CD14-positive monocyte (primary cell): ENCODE measurements around the gene CES3. TPM values are rescaled to one million over a fixed set of nuclear protein-coding genes. Genes with fewer than 3 reads are reported as not detected.

ENCODE experiments used
- DNase-seq, 3 donors: peaks; one replicate each; pipeline ENCODE4 v3.0.0-alpha.2; 2011 to 2022
- H2AFZ ChIP-seq: 2 replicates; pipeline ENCODE4 v1.6.0; 2012; ENCODE audit warnings: mild to moderate bottlenecking, low read depth, low read length, inconsistent platforms; ENCODE audit not compliant: insufficient read depth, poor library complexity, severe bottlenecking
- H3K27ac ChIP-seq, 2 donors: 1 replicate in 1 of 2; 2 replicates in 1 of 2; pipeline ENCODE4 v1.5.1; 2012 to 2013; ENCODE audit warnings: low read length in 2 of 2, control low read depth in 1 of 2, inconsistent platforms in 1 of 2, low read depth in 1 of 2, mild to moderate bottlenecking in 1 of 2
- H3K27me3 ChIP-seq, 2 donors: one replicate each; pipeline versions ENCODE4 v1.6.0 to v1.6.1; 2011 to 2013; ENCODE audit warnings: low read length in 2 of 2; ENCODE audit not compliant: control insufficient read depth in 2 of 2, insufficient read depth in 2 of 2
- H3K36me3 ChIP-seq, 2 donors: replicated peaks in 1 of 2; 1 replicate in 1 of 2; 2 replicates in 1 of 2; pipeline versions ENCODE4 v1.5.1 to v1.6.1; 2012 to 2013; ENCODE audit warnings: low read length in 2 of 2, control low read depth in 1 of 2, inconsistent platforms in 1 of 2, mild to moderate bottlenecking in 1 of 2; ENCODE audit not compliant: insufficient read depth in 2 of 2, control insufficient read depth in 1 of 2
- H3K4me1 ChIP-seq, 2 donors: 1 replicate in 1 of 2; 2 replicates in 1 of 2; pipeline versions ENCODE4 v1.5.1 to v1.6.1; 2012 to 2013; ENCODE audit warnings: low read length in 2 of 2, control low read depth in 1 of 2, inconsistent platforms in 1 of 2, mild to moderate bottlenecking in 1 of 2, moderate library complexity in 1 of 2; ENCODE audit not compliant: insufficient read depth in 2 of 2, control insufficient read depth in 1 of 2
- H3K4me2 ChIP-seq: replicated peaks from 2 replicates; pipeline ENCODE3; 2012; ENCODE audit warnings: low read length, moderate library complexity, mild to moderate bottlenecking; ENCODE audit not compliant: poor library complexity, severe bottlenecking; ENCODE audit errors: extremely low read depth
- H3K4me3 ChIP-seq, 3 experiments: fragments of 200-600 bp in 1 of 3; sonication (generic) in 1 of 3; replicated peaks in 1 of 3; 1 replicate in 2 of 3; 2 replicates in 1 of 3; pipeline ENCODE4 v1.5.1; 2011 to 2013; ENCODE audit warnings: low read length in 3 of 3, mild to moderate bottlenecking in 3 of 3, control low read depth in 2 of 3, low read depth in 2 of 3, inconsistent platforms in 1 of 3, moderate library complexity in 1 of 3
- H3K79me2 ChIP-seq: 2 replicates; pipeline ENCODE4 v1.6.0; 2012; ENCODE audit warnings: mild to moderate bottlenecking, control low read depth, inconsistent platforms, low read length, moderate library complexity; ENCODE audit not compliant: insufficient read depth
- H3K9ac ChIP-seq: 2 replicates; pipeline ENCODE4 v1.6.0; 2017; ENCODE audit warnings: low read length, mild to moderate bottlenecking; ENCODE audit not compliant: insufficient read depth, poor library complexity, severe bottlenecking
- H3K9me3 ChIP-seq, 2 donors: replicated peaks in 1 of 2; 1 replicate in 1 of 2; 2 replicates in 1 of 2; pipeline versions ENCODE4 v1.5.1 to v1.6.1; 2012 to 2013; ENCODE audit warnings: low read length in 2 of 2, control low read depth in 1 of 2; ENCODE audit not compliant: control insufficient read depth in 1 of 2, insufficient read depth in 1 of 2
- H4K20me1 ChIP-seq: 2 replicates; pipeline ENCODE4 v1.6.0; 2012; ENCODE audit warnings: mild to moderate bottlenecking, low read length, control low read depth, moderate library complexity; ENCODE audit not compliant: insufficient read depth
- H3K27ac Mint-ChIP-seq, 7 donors: one replicate each; pipeline ENCODE4 v1.8.0; 2020; ENCODE audit warnings: mild to moderate bottlenecking in 7 of 7, mixed read lengths in 7 of 7, moderate library complexity in 6 of 7, inconsistent platforms in 2 of 7
- H3K27me3 Mint-ChIP-seq, 3 donors: one replicate each; pipeline ENCODE4 v1.8.0; 2021 to 2022; ENCODE audit warnings: low read depth in 3 of 3, mild to moderate bottlenecking in 3 of 3, mixed read lengths in 3 of 3, moderate library complexity in 3 of 3, inconsistent platforms in 1 of 3
- H3K36me3 Mint-ChIP-seq, 2 donors: one replicate each; pipeline ENCODE4 v1.8.0; 2020; ENCODE audit warnings: mixed read lengths in 2 of 2, inconsistent platforms in 1 of 2, mild to moderate bottlenecking in 1 of 2
- H3K4me1 Mint-ChIP-seq: one replicate; pipeline ENCODE4 v1.8.0; 2020; ENCODE audit warnings: mild to moderate bottlenecking, mixed read lengths
- H3K4me3 Mint-ChIP-seq, 2 donors: one replicate each; pipeline ENCODE4 v1.8.0; 2020; ENCODE audit warnings: mild to moderate bottlenecking in 2 of 2, mixed read lengths in 2 of 2, moderate library complexity in 1 of 2
- H3K9me3 Mint-ChIP-seq, 7 donors: one replicate each; pipeline ENCODE4 v1.8.0; 2020 to 2022; ENCODE audit warnings: mixed read lengths in 7 of 7, mild to moderate bottlenecking in 6 of 7, moderate library complexity in 6 of 7, inconsistent platforms in 2 of 7
- WGBS: methylation state at CpG from one replicate; pipeline ENCODE4 v1.1.5; 2013; ENCODE audit warnings: missing lambda C conversion rate; ENCODE audit not compliant: insufficient coverage; 5-methylcytosine and 5-hydroxymethylcytosine counted together
- intact Hi-C, 2 donors: fragments of 100-400 bp; cut with micrococcal nuclease; formaldehyde crosslinking; loops; one replicate each; pipeline versions ENCODE4 v1.15.0 to v1.15.1; 2023
- polyA plus RNA-seq, 3 donors: library from polyadenylated mRNA; depleted of rRNA in 1 of 3; unstranded in 2 of 3; stranded (reverse) in 1 of 3; fragments of 300-500 nt in 2 of 3; fragments of >200 nt in 1 of 3; fragmentation: Illumina TruSeq in 2 of 3; gene quantifications; 1 replicate in 2 of 3; 2 replicates in 1 of 3; pipeline ENCODE4 v1.2.3, GENCODE V29; 2012 to 2021
- TF ChIP-seq, protein P1 (sequence below): fragments of 200-600 bp; IDR thresholded peaks from one replicate; pipeline ENCODE4 v1.8.0; 2022; ENCODE audit warnings: antibody characterized with exemption, mild to moderate bottlenecking

Gene CES3
- polyA plus RNA-seq, 3 donors = 0.48 TPM; not detected in 2

DNA sequence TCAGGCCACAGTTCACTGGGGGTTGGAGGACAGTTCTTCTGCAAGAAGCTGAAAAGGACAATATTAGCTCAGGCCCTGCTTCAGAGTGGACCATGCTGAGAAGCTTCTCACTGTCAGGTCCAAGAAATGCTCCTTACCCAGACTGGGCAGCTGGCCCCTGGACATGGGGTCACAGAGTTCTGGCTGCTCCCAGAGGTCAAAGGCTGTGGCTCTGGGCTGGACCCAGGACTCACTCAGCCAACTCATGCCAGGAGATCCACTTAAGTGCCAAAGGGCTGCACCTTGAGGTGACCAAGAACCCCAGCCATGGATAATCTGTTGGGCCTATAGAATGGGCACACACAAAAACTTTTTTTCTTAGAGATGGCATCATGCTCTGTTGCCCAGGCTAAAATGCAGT lies 21.7 kb upstream of the CES3 start:
- Histone ChIP-seq H3K36me3 (peaks cover 65 to 71% of the 10 kb centered on the region in 2 donors), H3K27ac (peak overlapping the region in 1 of 2 donors; percentile 5), H3K4me1 (peaks cover 16 to 21% of the 10 kb centered on the region in 2 donors), H3K9me3 (no peaks in the 10 kb centered on the region), H3K27me3 (no peaks in the 10 kb centered on the region), H2AFZ (no peak overlapping the region), H3K4me3 (no peak overlapping the region), H3K9ac (no peak overlapping the region), H4K20me1 (peaks cover 76% of the 10 kb centered on the region), H3K79me2 (peaks cover 37% of the 10 kb centered on the region), H3K4me2 (no peak overlapping the region)
- Mint-ChIP-seq H3K9me3 (peaks cover 0 to 2% (median 0%) of the 10 kb centered on the region in 7 donors), H3K4me3 (no peak overlapping the region), H3K27me3 (peaks cover 0 to 2% (median 0%) of the 10 kb centered on the region in 3 donors), H3K27ac (no peak overlapping the region), H3K4me1 (peaks cover 29% of the 10 kb centered on the region), H3K36me3 (peaks cover 67 to 76% of the 10 kb centered on the region in 2 donors)
- intact Hi-C loops = no loop called here
- no peak for DNase-seq
- TF ChIP-seq, protein P1, sequence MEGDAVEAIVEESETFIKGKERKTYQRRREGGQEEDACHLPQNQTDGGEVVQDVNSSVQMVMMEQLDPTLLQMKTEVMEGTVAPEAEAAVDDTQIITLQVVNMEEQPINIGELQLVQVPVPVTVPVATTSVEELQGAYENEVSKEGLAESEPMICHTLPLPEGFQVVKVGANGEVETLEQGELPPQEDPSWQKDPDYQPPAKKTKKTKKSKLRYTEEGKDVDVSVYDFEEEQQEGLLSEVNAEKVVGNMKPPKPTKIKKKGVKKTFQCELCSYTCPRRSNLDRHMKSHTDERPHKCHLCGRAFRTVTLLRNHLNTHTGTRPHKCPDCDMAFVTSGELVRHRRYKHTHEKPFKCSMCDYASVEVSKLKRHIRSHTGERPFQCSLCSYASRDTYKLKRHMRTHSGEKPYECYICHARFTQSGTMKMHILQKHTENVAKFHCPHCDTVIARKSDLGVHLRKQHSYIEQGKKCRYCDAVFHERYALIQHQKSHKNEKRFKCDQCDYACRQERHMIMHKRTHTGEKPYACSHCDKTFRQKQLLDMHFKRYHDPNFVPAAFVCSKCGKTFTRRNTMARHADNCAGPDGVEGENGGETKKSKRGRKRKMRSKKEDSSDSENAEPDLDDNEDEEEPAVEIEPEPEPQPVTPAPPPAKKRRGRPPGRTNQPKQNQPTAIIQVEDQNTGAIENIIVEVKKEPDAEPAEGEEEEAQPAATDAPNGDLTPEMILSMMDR = no peak

GRCh38 chr16:66940236-66940635 lies 20.8 kb upstream of the CES3 start:
- Mint-ChIP-seq H3K27me3 (peaks cover 0 to 2% (median 0%) of the 10 kb centered on the region in 3 donors), H3K27ac (peak overlapping the region in 1 of 7 donors; percentile 8), H3K4me3 (no peak overlapping the region), H3K36me3 (peaks cover 67 to 76% of the 10 kb centered on the region in 2 donors), H3K9me3 (peaks cover 0 to 2% (median 0%) of the 10 kb centered on the region in 7 donors), H3K4me1 (peaks cover 26% of the 10 kb centered on the region)
- Histone ChIP-seq H3K4me2 (no peak overlapping the region), H2AFZ (no peak overlapping the region), H3K9ac (no peak overlapping the region), H3K27ac (no peak overlapping the region), H4K20me1 (peaks cover 73% of the 10 kb centered on the region), H3K36me3 (peaks cover 65 to 71% of the 10 kb centered on the region in 2 donors), H3K4me1 (peaks cover 14 to 17% of the 10 kb centered on the region in 2 donors), H3K9me3 (no peaks in the 10 kb centered on the region), H3K79me2 (peaks cover 28% of the 10 kb centered on the region), H3K4me3 (no peak overlapping the region), H3K27me3 (no peaks in the 10 kb centered on the region)
- 98% methylated on average over 16 of the region's 16 CpGs for WGBS
- no peak for DNase-seq
- intact Hi-C loops = no loop called here
- TF ChIP-seq, protein P1 = no peak
